ENCODE data around the gene CRHR2.

- no peak for TF ChIP-seq CTCF (IDR thresholded peaks at IDR 0.05; ENCODE audit: low read length)
- TF ChIP-seq EZH2 (optimal IDR thresholded peaks at IDR 0.05; ENCODE audit: low read depth, low read length), result no peak
These were observed 443 bp downstream of the CRHR2 start for GRCh38 chr7:30681815-30682211.
